Tibial nerve (tissue), 4 donors: ENCODE measurements around the gene TBC1D22A. TPM values are rescaled to one million over a fixed set of nuclear protein-coding genes. Genes with fewer than 3 reads are reported as not detected.

Experiments
- DNase-seq, 2 donors: peaks; one replicate each; pipeline ENCODE4 v3.0.0-alpha.2; 2019; ENCODE audit warnings: low spot score in 2 of 2
- H3K27ac ChIP-seq, 4 donors: fragments of 200-600 bp; sonication (generic) in 3 of 4; one replicate each; pipeline ENCODE4 v1.5.1; 2017 to 2019; ENCODE audit warnings: mild to moderate bottlenecking in 1 of 4
- H3K27me3 ChIP-seq, 2 donors: fragments of 200-600 bp; sonication (generic) in 1 of 2; one replicate each; pipeline versions ENCODE4 v1.5.1 to v1.6.0; 2017 to 2019
- H3K36me3 ChIP-seq, 3 donors: fragments of 200-600 bp; sonication (generic); one replicate each; pipeline ENCODE4 v1.5.1; 2018 to 2019
- H3K4me1 ChIP-seq, 4 donors: fragments of 200-600 bp; sonication (generic) in 3 of 4; one replicate each; pipeline ENCODE4 v1.5.1; 2017 to 2019
- H3K4me3 ChIP-seq, 4 donors: fragments of 200-600 bp; sonication (generic) in 3 of 4; one replicate each; pipeline ENCODE4 v1.5.1; 2017 to 2019; ENCODE audit warnings: mild to moderate bottlenecking in 1 of 4, moderate library complexity in 1 of 4
- H3K9me3 ChIP-seq, 4 donors: fragments of 200-600 bp; sonication (generic) in 3 of 4; one replicate each; pipeline ENCODE4 v1.5.1; 2017 to 2019
- EP300 ChIP-seq, 2 donors: sonication (generic); formaldehyde crosslinking; IDR thresholded peaks; one replicate each; pipeline ENCODE4 v1.6.1; 2017; ENCODE audit warnings: antibody characterized with exemption in 2 of 2, mild to moderate bottlenecking in 1 of 2
- POLR2A ChIP-seq, 2 donors: fragments of 450-650 bp; IDR thresholded peaks; one replicate each; pipeline ENCODE4 v1.6.1; 2017; ENCODE audit warnings: antibody characterized with exemption in 2 of 2, mild to moderate bottlenecking in 2 of 2, moderate library complexity in 2 of 2
- WGBS, 2 donors: methylation state at CpG; one replicate each; pipeline ENCODE4 v1.1.5; 2018; 5-methylcytosine and 5-hydroxymethylcytosine counted together
- total RNA-seq, 4 donors: library from RNA; depleted of rRNA; stranded (reverse); fragments of >200 nt; gene quantifications; one replicate each; pipeline ENCODE4 v1.1.0, GENCODE V29; 2016
- TF ChIP-seq, protein P1 (sequence below), 5 experiments: fragments of 200-600 bp in 3 of 5; fragments of 450-650 bp in 2 of 5; sonication (generic) in 3 of 5; IDR thresholded peaks; one replicate each; pipeline ENCODE4 v1.5.1; 2016 to 2019; ENCODE audit warnings: antibody characterized with exemption in 5 of 5, mild to moderate bottlenecking in 3 of 5, moderate library complexity in 2 of 5

The TBC1D22A gene
- total RNA-seq, 4 donors from 2014 or later, result 27.3 to 35.4 (median 29.3) TPM

DNA sequence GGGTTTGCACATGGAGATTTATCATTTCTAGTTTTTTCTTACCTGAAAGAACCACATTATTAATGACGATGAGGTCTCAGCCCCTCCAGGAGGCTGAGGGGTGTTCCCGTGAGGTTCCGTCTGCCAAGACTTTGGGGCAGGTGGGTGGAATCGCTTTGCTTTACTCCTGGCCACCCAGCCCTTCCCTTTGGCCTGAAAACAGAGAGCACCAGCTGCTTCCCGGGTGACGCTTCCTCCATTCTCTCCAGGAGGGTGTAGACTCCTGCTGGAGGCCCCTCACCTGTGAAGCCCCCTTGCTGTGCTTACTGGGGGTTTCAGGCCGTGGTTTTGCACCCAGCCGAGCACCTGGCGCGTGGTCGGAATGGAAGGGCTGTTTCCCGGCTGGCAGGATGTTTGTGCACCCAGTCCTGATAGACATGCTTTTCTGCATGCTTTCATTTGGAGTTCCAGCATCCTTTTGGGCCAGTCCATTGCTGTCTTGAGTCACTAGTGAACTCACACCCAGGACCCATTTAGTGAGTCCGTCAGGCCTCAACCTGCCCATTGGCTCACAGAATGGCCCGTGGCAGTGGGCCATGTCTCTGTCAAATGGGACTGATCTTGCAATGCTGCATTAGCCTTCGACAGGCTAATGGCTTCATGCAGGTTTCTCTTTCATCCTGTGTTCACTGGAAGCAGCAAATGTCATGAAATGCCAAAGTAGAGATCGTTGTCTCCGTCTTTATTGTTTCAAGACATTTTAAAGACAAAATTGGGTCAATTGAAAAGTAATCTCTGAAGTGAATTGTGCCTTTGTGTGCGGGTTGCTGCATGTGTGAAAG, 360.8 kb downstream of the TBC1D22A start:
- TF ChIP-seq POLR2A (IDR thresholded peaks at IDR 0.05) (no peak), EP300 (IDR thresholded peaks at IDR 0.05) (no peak)
- TF ChIP-seq, protein P1, sequence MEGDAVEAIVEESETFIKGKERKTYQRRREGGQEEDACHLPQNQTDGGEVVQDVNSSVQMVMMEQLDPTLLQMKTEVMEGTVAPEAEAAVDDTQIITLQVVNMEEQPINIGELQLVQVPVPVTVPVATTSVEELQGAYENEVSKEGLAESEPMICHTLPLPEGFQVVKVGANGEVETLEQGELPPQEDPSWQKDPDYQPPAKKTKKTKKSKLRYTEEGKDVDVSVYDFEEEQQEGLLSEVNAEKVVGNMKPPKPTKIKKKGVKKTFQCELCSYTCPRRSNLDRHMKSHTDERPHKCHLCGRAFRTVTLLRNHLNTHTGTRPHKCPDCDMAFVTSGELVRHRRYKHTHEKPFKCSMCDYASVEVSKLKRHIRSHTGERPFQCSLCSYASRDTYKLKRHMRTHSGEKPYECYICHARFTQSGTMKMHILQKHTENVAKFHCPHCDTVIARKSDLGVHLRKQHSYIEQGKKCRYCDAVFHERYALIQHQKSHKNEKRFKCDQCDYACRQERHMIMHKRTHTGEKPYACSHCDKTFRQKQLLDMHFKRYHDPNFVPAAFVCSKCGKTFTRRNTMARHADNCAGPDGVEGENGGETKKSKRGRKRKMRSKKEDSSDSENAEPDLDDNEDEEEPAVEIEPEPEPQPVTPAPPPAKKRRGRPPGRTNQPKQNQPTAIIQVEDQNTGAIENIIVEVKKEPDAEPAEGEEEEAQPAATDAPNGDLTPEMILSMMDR (IDR thresholded peaks at IDR 0.05), result no peak
- WGBS, 2 donors, result 89 to 91% methylated on average over 18 of the region's 18 CpGs
- Histone ChIP-seq H3K27ac (no peak overlapping the region), H3K9me3 (no peaks in the 10 kb centered on the region), H3K27me3 (no peaks in the 10 kb centered on the region), H3K4me3 (no peak overlapping the region), H3K36me3 (peaks cover 0 to 3% (median 0%) of the 10 kb centered on the region in 3 donors), H3K4me1 (no peaks in the 10 kb centered on the region)
- DNase-seq, result no peak

DNA sequence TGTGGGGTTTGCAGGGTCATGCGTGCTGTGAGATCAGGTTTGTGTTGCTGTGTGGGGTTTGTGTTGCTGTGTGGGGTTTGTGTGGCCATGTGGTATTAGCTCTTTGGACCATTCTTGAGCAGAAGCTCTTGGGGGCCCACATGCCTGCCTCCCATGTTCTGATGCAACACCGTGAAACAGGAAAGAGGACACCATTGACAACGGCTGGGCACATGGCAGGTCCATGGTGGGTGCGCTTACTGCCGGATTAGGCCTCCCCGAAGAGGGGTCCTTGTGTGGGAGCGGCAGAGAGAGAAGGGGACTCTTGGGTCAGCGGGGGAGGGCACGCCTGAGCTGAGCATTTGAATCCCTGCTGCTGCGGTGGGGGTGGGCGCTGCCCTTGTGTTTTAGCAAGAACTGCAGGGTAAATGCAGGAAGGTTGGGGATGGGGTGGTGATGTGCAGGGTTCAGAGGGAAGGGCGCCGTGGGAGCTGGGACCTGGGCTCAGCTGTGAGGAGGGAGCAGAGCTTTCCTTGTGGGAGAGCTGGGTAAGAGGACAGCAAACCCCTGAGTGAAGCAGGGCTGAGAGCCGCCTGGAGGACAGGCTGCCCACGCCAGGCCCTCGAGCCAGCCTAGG, 361.5 kb downstream of the TBC1D22A start:
- Histone ChIP-seq H3K4me3 (no peak overlapping the region), H3K27me3 (no peaks in the 10 kb centered on the region), H3K27ac (no peak overlapping the region), H3K9me3 (no peaks in the 10 kb centered on the region), H3K4me1 (no peaks in the 10 kb centered on the region), H3K36me3 (peaks cover 0 to 3% (median 0%) of the 10 kb centered on the region in 3 donors)
- DNase-seq, result no peak
- TF ChIP-seq POLR2A (IDR thresholded peaks at IDR 0.05) (no peak), EP300 (IDR thresholded peaks at IDR 0.05) (no peak)
- TF ChIP-seq, protein P1 (IDR thresholded peaks at IDR 0.05), result no peak
- 86 to 89% methylated on average over 16 of the region's 16 CpGs for WGBS, 2 donors

DNA sequence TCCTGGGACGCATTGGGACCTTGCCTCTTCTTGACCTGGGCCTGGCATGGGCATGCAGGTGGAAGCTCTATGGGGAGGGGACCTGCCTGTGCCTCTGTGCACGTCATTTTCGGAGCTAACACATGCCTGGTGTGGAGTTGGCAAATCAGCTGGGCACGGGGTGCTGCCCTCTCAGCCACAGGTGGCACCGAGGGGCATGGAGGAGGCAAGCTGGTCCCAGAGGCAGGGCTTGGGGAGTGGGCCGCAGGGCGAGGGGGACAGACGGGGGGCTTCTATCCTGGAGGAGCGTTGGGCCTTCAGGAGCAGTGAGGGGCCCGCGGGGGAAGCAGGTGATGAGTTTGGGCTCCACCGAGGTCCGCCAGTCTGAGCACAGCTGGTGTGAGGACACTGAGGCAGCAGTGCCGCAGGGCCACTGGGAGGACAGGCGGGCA, 362.0 kb downstream of the TBC1D22A start:
- 95% methylated on average over 15 of the region's 15 CpGs for WGBS, 2 donors
- Histone ChIP-seq H3K4me3 (no peak overlapping the region), H3K27me3 (no peaks in the 10 kb centered on the region), H3K36me3 (peaks cover 0 to 3% (median 0%) of the 10 kb centered on the region in 3 donors), H3K4me1 (no peaks in the 10 kb centered on the region), H3K27ac (no peak overlapping the region), H3K9me3 (no peaks in the 10 kb centered on the region)
- TF ChIP-seq EP300 (IDR thresholded peaks at IDR 0.05) (no peak), POLR2A (IDR thresholded peaks at IDR 0.05) (no peak)
- DNase-seq, result no peak

DNA sequence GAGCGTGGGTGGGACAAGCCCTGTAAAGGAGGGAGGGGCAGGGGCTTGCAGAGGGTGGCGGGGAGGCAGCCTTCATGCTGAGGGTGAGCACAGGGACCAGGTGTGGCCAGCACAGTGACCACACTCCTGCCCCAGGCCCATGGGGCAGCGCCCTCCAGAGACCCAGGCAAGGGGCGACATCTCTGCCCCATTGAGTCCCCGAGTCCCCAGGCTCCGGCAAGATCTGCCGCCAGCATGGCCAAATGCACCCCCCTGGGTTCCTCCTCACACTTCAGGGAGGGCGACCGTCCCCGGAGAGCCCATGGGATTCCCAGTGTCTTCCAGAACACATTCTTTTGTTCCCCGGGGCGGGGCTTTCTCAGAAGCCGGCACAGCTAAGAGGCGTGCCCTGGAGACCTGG, 362.5 kb downstream of the TBC1D22A start:
- no peak overlapping the region for H3K4me3 ChIP-seq
- no peak overlapping the region for H3K27ac ChIP-seq
- H3K9me3 ChIP-seq, result no peaks in the 10 kb centered on the region
- H3K36me3 ChIP-seq, result peaks cover 0 to 3% (median 0%) of the 10 kb centered on the region in 3 donors
- no peak for TF ChIP-seq EP300 (IDR thresholded peaks at IDR 0.05)
- TF ChIP-seq POLR2A (IDR thresholded peaks at IDR 0.05), result no peak
- TF ChIP-seq, protein P1 (IDR thresholded peaks at IDR 0.05), result no peak
- H3K27me3 ChIP-seq, result no peaks in the 10 kb centered on the region
- 80 to 84% methylated on average over 14 of the region's 14 CpGs for WGBS, 2 donors
- no peaks in the 10 kb centered on the region for H3K4me1 ChIP-seq
- no peak for DNase-seq

DNA sequence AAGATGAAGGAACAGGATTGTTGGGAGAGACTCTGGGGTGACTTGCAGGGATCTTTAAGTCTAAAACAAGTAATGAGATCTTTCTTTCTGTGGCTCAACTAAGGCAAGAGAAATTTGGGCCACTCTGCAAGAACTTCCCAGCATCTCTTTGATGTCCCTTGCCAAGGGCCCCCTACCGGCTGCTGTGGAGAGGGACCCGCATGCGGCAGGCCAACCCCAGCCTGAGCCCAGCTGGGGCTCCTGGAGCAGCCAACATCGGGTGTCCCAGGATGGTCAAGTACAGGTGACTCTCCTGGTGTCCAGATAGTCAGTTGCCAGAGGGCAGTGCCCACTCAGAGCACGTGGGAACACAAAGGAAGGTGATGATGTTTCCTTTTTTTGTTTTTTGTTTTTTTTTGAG, 363.2 kb downstream of the TBC1D22A start:
- Histone ChIP-seq H3K9me3 (no peaks in the 10 kb centered on the region), H3K4me3 (no peak overlapping the region), H3K27me3 (no peaks in the 10 kb centered on the region), H3K27ac (no peak overlapping the region), H3K4me1 (no peaks in the 10 kb centered on the region), H3K36me3 (peaks cover 0 to 3% (median 0%) of the 10 kb centered on the region in 3 donors)
- DNase-seq, result no peak
- WGBS, 2 donors, result 77 to 81% methylated on average over 5 of the region's 5 CpGs
- TF ChIP-seq, protein P1 (IDR thresholded peaks at IDR 0.05), result no peak
- TF ChIP-seq POLR2A (IDR thresholded peaks at IDR 0.05) (no peak), EP300 (IDR thresholded peaks at IDR 0.05) (no peak)
